ENCODE results near the gene KMT2B. TPM values are rescaled to one million over a fixed set of nuclear protein-coding genes. Genes with fewer than 3 reads are reported as not detected.

KMT2B gene
- total RNA-seq, 1 donor from 2014 or later: 65.2 TPM

DNA sequence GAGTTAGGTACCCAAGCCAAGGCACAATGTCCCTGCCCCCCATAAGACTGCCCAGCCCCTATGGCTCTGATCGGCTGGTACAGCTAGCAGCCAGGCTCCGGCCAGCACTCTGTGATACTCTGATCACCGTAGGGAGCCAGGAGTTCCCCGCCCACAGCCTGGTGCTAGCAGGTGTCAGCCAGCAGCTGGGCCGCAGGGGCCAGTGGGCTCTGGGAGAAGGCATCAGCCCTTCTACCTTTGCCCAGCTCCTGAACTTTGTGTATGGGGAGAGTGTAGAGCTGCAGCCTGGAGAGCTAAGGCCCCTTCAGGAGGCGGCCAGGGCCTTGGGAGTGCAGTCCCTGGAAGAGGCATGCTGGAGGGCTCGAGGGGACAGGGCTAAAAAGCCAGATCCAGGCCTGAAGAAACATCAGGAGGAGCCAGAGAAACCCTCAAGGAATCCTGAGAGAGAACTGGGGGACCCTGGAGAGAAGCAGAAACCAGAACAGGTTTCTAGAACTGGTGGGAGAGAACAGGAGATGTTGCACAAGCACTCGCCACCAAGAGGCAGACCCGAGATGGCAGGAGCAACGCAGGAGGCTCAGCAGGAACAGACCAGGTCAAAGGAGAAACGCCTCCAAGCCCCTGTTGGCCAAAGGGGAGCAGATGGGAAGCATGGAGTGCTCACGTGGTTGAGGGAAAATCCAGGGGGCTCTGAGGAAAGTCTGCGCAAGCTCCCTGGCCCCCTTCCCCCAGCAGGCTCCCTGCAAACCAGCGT lies 3.0 kb upstream of the KMT2B start:
- peaks cover 28% of the 10 kb centered on the region for H3K36me3 Mint-ChIP-seq (ENCODE audit: low read depth)
- H3K4me1 Mint-ChIP-seq (ENCODE audit: low read depth): peaks cover 64% of the 10 kb centered on the region
- H3K27ac Mint-ChIP-seq: peak overlapping the region; percentile 95
- intact Hi-C loops (cut with micrococcal nuclease): loop anchor here (5.0 kb wide), 2 partner anchors 167 to 298 kb away; partner anchors contain the start of genes ALKBH6 and TMEM147
- H3K4me3 Mint-ChIP-seq: peak overlapping the region; percentile 99
- no peak for DNase-seq (ENCODE audit: low spot score)
- no peaks in the 10 kb centered on the region for H3K9me3 Mint-ChIP-seq
- H3K27me3 Mint-ChIP-seq (ENCODE audit: insufficient read depth): no peaks in the 10 kb centered on the region

DNA sequence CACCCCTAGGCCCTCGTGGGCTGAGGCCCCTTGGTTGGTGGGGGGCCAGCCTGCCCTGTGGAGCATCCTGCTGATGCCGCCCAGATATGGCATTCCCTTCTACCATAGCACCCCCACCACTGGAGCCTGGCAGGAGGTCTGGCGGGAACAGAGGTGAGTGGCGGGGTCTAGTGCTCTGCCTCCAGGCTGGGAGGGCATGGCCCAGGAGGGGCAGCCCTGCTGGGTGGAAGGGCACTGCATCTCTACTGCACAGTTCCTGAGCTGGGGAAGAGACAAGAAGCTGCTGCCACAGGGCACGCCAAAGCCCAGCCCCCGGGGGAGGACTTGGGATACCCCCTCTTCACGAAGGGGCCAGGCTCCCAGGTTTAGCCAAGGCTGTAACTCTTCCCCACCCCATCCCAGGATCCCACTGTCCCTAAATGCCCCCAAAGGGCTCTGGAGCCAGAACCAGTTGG lies 2.4 kb upstream of the KMT2B start:
- DNase-seq (ENCODE audit: low spot score): no peak
- peaks cover 31% of the 10 kb centered on the region for H3K36me3 Mint-ChIP-seq (ENCODE audit: low read depth)

DNA sequence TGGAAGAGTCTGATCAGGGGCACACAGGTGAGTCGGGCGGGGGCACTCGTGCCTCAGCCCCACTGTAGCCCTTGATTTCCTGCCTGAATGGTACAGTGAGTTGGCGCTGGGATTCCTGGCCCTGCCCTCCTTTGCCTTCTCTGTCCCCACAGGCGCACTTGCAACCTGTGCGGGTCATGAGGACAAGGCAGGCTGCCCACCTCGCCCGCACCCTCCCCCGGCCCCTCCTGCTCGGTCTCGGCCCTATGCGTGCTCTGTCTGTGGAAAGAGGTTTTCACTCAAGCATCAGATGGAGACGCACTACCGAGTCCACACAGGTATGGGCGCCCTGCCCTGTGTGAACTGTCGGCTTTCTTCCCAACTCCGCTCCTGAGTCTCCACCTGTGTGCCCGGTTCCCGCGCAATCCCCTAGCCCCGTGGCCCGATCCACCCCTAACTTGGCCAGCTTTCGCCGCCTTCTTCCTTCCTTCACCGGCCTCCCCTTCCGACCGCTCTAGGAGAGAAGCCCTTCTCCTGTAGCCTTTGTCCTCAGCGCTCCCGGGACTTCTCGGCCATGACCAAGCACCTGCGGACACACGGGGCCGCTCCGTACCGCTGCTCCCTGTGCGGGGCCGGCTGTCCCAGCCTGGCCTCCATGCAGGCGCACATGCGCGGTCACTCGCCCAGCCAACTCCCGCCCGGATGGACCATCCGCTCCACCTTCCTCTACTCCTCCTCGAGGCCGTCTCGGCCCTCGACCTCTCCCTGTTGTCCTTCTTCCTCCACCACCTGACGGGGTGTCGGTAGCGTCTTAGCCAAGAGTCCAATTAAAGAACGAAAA lies 1.6 kb upstream of the KMT2B start:
- Mint-ChIP-seq H3K27ac (peak overlapping the region; percentile 98), H3K27me3 (ENCODE audit: insufficient read depth) (no peaks in the 10 kb centered on the region), H3K36me3 (ENCODE audit: low read depth) (peaks cover 33% of the 10 kb centered on the region), H3K9me3 (no peaks in the 10 kb centered on the region), H3K4me3 (peak overlapping the region; percentile 99), H3K4me1 (ENCODE audit: low read depth) (peaks cover 56% of the 10 kb centered on the region)
- intact Hi-C loops (cut with micrococcal nuclease): loop anchor here (2.0 to 5.0 kb wide), 3 partner anchors 169 to 399 kb away; partner anchors contain the start of genes ALKBH6, POLR2I, TBCB and TMEM147
- DNase-seq (ENCODE audit: low spot score): no peak

More for the DNA sequence above, 2.4 kb upstream of the KMT2B start:
- Mint-ChIP-seq H3K4me1 (ENCODE audit: low read depth) (peaks cover 64% of the 10 kb centered on the region), H3K27me3 (ENCODE audit: insufficient read depth) (no peaks in the 10 kb centered on the region), H3K9me3 (no peaks in the 10 kb centered on the region), H3K4me3 (peak overlapping the region; percentile 99), H3K27ac (peak overlapping the region; percentile 98)
- intact Hi-C loops (cut with micrococcal nuclease): loop anchor here (5.0 kb wide), 2 partner anchors 168 to 297 kb away; partner anchors contain the start of genes ALKBH6 and TMEM147

DNA sequence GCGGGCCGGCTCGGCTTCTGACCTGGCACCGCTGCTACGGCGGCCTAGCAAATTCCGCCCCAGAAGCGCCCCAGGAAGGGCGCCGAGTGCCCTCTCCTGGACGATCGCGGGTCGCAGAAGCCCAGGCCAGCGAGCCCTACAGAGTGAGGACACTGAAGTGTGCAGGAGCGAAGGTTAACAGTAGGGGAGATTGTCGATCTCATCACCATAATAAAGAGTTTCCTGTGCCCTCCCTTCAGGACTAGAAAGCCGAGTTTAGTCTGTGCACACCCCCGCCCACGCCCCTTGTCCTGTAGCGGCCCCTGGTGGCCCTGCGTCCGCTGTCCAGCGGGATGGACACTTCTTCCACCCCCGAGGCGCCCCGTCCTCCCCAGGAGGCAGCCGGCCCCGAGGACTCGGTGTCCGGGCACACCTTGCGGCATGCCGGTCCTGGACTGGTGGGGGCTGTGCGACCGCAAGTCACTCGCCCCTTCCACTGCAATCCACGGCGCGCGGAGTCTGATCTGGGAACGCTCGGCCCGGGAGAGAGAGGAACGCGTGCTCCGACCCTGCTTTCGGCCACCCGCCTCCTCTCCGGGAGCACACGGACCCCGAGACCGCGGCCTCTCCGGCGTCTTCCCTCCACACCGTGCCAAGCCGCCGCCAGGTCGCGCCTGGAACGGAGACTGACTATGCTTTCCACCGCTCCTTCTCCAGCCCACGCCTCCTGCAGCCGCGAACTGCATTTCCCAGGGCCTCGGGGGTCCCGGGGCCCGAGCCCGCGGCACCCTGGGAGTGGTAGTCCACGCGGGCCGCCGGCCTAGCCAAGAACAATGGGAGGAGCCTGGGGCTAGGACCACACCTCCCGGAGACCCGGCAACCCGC lies 770 bp upstream of the KMT2B start:
- H3K4me1 Mint-ChIP-seq (ENCODE audit: low read depth): peaks cover 50% of the 10 kb centered on the region
- H3K36me3 Mint-ChIP-seq (ENCODE audit: low read depth): peaks cover 40% of the 10 kb centered on the region
- peak overlapping the region; percentile 99 for H3K4me3 Mint-ChIP-seq
- no peaks in the 10 kb centered on the region for H3K27me3 Mint-ChIP-seq (ENCODE audit: insufficient read depth)
- DNase-seq (ENCODE audit: low spot score): peak; percentile 97
- no peaks in the 10 kb centered on the region for H3K9me3 Mint-ChIP-seq
- H3K27ac Mint-ChIP-seq: peak overlapping the region; percentile 98
- intact Hi-C loops (cut with micrococcal nuclease): loop anchor here (1.0 to 5.0 kb wide), 15 partner anchors 15 to 398 kb away; partner anchors contain the start of genes ALKBH6, ARHGAP33, COX6B1 and NFKBID

DNA sequence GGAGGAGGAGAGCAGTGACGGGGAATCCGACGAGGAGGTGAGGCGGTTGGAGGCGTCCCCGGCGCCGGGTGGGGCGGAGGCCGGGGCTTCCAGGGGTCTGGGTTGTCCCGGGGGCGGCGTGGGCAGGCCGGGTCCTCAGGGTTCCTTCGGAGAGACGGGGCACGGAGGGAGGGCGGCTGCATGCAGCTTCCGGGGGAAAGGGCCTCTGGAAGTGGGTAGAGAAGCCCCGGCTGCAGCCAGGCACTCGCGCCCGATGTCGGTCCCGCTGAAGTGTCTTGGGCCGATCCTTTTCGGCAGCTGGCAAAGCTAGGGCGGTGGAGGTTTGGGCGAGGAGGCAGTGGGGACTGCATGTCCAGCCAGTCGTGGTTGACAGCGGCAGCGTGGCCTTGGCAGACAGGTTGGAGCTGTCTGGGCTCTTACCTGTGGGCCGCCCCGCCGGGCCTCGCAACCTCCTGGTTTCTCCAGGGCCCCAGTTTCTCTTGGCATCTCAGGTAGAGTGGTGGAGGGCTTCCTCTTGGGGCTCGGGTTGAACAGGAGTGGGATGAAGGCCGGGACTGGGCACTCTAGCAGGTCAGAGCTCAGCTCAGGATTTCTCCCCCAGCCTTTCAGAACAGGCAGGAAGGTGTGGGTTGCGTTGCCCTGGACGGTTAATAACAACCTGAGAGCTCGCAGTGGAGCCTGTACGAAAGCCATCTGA lies 690 bp downstream of the KMT2B start:
- Mint-ChIP-seq H3K27ac (peak overlapping the region; percentile 93), H3K27me3 (ENCODE audit: insufficient read depth) (no peaks in the 10 kb centered on the region), H3K9me3 (no peaks in the 10 kb centered on the region), H3K4me1 (ENCODE audit: low read depth) (peaks cover 37% of the 10 kb centered on the region), H3K36me3 (ENCODE audit: low read depth) (peaks cover 49% of the 10 kb centered on the region), H3K4me3 (peak overlapping the region; percentile 95)
- intact Hi-C loops (cut with micrococcal nuclease): loop anchor here (5.0 kb wide), 2 partner anchors 171 to 294 kb away; partner anchors contain the start of genes ALKBH6 and TMEM147
- peak; percentile 47 for DNase-seq (ENCODE audit: low spot score)

DNA sequence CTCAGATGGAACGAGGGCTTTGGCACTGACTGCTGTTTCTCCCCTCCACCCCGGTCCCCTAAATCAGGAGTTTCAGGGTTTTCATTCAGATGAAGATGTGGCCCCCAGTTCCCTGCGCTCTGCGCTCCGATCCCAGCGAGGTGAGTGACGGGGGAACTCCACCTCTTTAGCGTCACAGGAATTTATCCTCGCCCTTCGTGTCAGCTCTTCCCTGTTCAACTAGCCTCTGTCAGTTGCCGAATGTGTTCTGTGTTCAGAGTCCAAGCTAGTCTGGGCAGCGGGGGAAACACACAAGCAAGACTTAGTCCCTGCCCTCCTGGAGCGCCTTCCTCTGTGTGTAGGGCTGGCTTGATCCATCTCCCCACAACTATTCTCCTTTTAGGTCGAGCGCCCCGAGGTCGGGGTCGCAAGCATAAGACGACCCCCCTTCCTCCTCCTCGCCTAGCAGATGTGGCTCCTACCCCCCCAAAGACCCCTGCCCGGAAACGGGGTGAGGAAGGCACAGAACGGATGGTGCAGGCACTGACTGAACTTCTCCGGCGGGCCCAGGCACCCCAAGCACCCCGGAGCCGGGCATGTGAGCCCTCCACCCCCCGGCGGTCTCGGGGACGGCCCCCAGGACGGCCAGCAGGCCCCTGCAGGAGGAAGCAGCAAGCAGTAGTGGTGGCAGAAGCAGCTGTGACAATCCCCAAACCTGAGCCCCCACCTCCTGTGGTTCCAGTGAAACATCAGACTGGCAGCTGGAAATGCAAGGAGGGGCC lies 1.8 kb downstream of the KMT2B start:
- Mint-ChIP-seq H3K36me3 (ENCODE audit: low read depth) (peaks cover 46% of the 10 kb centered on the region), H3K27ac (peak overlapping the region; percentile 93), H3K4me3 (peak overlapping the region; percentile 95), H3K4me1 (ENCODE audit: low read depth) (peaks cover 26% of the 10 kb centered on the region), H3K9me3 (no peaks in the 10 kb centered on the region), H3K27me3 (ENCODE audit: insufficient read depth) (no peaks in the 10 kb centered on the region)
- intact Hi-C loops (cut with micrococcal nuclease): loop anchor here (5.0 kb wide), 2 partner anchors 172 to 293 kb away; partner anchors contain the start of genes ALKBH6 and TMEM147
- DNase-seq (ENCODE audit: low spot score): no peak

DNA sequence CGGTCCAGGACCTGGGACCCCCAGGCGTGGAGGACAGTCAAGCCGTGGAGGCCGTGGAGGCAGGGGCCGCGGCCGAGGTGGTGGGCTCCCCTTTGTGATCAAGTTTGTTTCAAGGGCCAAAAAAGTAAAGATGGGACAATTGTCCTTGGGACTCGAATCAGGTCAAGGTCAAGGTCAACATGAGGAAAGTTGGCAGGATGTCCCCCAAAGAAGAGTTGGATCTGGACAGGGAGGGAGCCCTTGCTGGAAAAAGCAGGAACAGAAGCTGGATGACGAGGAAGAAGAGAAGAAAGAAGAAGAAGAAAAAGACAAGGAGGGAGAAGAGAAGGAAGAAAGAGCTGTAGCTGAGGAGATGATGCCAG lies 2.3 kb downstream of the KMT2B start:
- Mint-ChIP-seq H3K27ac (peak overlapping the region; percentile 21), H3K36me3 (ENCODE audit: low read depth) (peaks cover 47% of the 10 kb centered on the region), H3K4me3 (peak overlapping the region; percentile 28), H3K9me3 (no peaks in the 10 kb centered on the region), H3K27me3 (ENCODE audit: insufficient read depth) (no peaks in the 10 kb centered on the region), H3K4me1 (ENCODE audit: low read depth) (peaks cover 22% of the 10 kb centered on the region)
- DNase-seq (ENCODE audit: low spot score): no peak
- intact Hi-C loops (cut with micrococcal nuclease): no loop called here

DNA sequence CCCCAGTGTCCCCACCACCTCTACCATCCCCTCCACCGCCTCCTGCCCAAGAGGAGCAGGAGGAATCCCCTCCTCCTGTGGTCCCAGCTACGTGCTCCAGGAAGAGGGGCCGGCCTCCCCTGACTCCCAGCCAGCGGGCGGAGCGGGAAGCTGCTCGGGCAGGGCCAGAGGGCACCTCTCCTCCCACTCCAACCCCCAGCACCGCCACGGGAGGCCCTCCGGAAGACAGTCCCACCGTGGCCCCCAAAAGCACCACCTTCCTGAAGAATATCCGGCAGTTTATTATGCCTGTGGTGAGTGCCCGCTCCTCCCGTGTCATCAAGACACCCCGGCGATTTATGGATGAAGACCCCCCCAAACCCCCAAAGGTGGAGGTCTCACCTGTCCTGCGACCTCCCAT lies 2.8 kb downstream of the KMT2B start:
- no peaks in the 10 kb centered on the region for H3K27me3 Mint-ChIP-seq (ENCODE audit: insufficient read depth)

DNA sequence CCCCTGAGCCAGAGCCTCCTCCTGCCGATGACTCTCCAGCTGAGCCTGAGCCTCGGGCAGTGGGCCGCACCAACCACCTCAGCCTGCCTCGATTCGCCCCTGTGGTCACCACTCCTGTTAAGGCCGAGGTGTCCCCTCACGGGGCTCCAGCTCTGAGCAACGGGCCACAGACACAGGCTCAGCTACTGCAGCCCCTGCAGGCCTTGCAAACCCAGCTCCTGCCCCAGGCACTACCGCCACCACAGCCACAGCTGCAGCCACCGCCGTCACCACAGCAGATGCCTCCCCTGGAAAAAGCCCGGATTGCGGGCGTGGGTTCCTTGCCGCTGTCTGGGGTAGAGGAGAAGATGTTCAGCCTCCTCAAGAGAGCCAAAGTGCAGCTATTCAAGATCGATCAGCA lies 3.6 kb downstream of the KMT2B start:
- DNase-seq (ENCODE audit: low spot score): no peak
- H3K9me3 Mint-ChIP-seq: no peaks in the 10 kb centered on the region
- intact Hi-C loops (cut with micrococcal nuclease): no loop called here
- peaks cover 55% of the 10 kb centered on the region for H3K36me3 Mint-ChIP-seq (ENCODE audit: low read depth)
- H3K4me1 Mint-ChIP-seq (ENCODE audit: low read depth): peaks cover 20% of the 10 kb centered on the region
- H3K27ac Mint-ChIP-seq: no peak overlapping the region
- no peaks in the 10 kb centered on the region for H3K27me3 Mint-ChIP-seq (ENCODE audit: insufficient read depth)
- no peak overlapping the region for H3K4me3 Mint-ChIP-seq

More for the DNA sequence above, 2.8 kb downstream of the KMT2B start:
- Mint-ChIP-seq H3K36me3 (ENCODE audit: low read depth) (peaks cover 51% of the 10 kb centered on the region), H3K4me1 (ENCODE audit: low read depth) (peaks cover 22% of the 10 kb centered on the region), H3K27ac (peak overlapping the region; percentile 29), H3K4me3 (no peak overlapping the region), H3K9me3 (no peaks in the 10 kb centered on the region)
- intact Hi-C loops (cut with micrococcal nuclease): no loop called here
- DNase-seq (ENCODE audit: low spot score): no peak

DNA sequence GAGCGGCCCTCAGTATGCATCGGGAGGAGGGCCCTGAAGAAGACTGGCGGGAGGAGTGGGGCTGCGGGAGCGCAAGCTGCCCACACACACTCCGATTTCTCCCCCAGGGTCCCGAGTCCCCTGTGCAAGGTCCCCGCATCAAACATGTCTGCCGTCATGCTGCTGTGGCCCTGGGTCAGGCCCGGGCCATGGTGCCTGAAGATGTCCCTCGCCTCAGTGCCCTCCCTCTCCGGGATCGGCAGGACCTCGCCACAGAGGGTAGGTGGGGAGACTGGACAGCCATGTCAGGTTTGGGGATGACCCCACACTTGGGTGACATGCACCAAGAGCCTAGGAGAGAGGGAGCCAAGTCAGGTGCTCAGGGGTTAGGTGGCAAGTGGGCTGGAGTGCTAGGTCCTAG lies 4.7 kb downstream of the KMT2B start:
- H3K4me3 Mint-ChIP-seq: no peak overlapping the region
- peaks cover 16% of the 10 kb centered on the region for H3K4me1 Mint-ChIP-seq (ENCODE audit: low read depth)
- no peaks in the 10 kb centered on the region for H3K9me3 Mint-ChIP-seq
- peaks cover 57% of the 10 kb centered on the region for H3K36me3 Mint-ChIP-seq (ENCODE audit: low read depth)
- intact Hi-C loops (cut with micrococcal nuclease): no loop called here
- no peaks in the 10 kb centered on the region for H3K27me3 Mint-ChIP-seq (ENCODE audit: insufficient read depth)
- no peak for DNase-seq (ENCODE audit: low spot score)
- H3K27ac Mint-ChIP-seq: no peak overlapping the region

DNA sequence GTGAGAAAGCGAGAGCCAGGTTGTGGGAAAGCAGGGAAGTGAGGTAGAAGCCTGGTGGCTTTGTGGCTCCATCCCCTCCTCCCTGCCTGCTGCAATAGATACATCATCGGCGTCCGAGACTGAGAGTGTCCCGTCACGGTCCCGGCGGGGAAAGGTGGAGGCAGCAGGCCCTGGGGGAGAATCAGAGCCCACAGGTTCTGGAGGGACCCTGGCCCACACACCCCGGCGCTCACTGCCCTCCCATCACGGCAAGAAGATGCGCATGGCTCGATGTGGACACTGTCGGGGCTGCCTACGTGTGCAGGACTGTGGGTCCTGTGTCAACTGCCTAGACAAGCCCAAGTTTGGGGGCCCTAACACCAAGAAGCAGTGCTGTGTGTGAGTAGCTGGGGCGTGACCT lies 5.1 kb downstream of the KMT2B start:
- H3K9me3 Mint-ChIP-seq: no peaks in the 10 kb centered on the region
- H3K4me1 Mint-ChIP-seq (ENCODE audit: low read depth): peaks cover 16% of the 10 kb centered on the region
- no peak for DNase-seq (ENCODE audit: low spot score)
- H3K27ac Mint-ChIP-seq: no peak overlapping the region
- peaks cover 58% of the 10 kb centered on the region for H3K36me3 Mint-ChIP-seq (ENCODE audit: low read depth)
- intact Hi-C loops (cut with micrococcal nuclease): no loop called here
- no peak overlapping the region for H3K4me3 Mint-ChIP-seq
- H3K27me3 Mint-ChIP-seq (ENCODE audit: insufficient read depth): no peaks in the 10 kb centered on the region

Measured in activated T-helper 1 cell treated with anti-CD3 and anti-CD28 coated beads, Interleukin-12 subunit alpha, Interleukin-12 subunit beta, Interleukin-2, Interleukin-4 antibody, amounts not matched to agents 30 ng/mL and 10 ng/mL and 1 ng/mL, durations not matched to agents 14 hours and 24 hours and 36 hours (primary cell).